GM21576 (cell line): ENCODE results near the gene TRAF4.
"Not testable (repeated sequence)": the region's sequence is repeated elsewhere in the genome, so short reads cannot be mapped to it uniquely, and the experiment has no call there.

Experiments used
- ATAC-seq: cut with Tn5 transposase; IDR thresholded peaks from one replicate; pipeline ENCODE4 v1.9.1; 2021; ENCODE audit warnings: mild to moderate bottlenecking, moderate library complexity; ENCODE audit not compliant: unreplicated experiment

Gene TRAF4

GRCh38 chr17:28777178-28777577 is 33.4 kb downstream of the TRAF4 start:
- no peak for ATAC-seq

- not testable (repeated sequence) for ATAC-seq
These were observed 35.8 kb downstream of the TRAF4 start for GRCh38 chr17:28779601-28780000.

GRCh38 chr17:28783161-28783560 is 39.4 kb downstream of the TRAF4 start:
- ATAC-seq: no peak

- ATAC-seq: no peak
These were observed 44.3 kb downstream of the TRAF4 start for GRCh38 chr17:28788100-28788499.

GRCh38 chr17:28792877-28793661 is 49.3 kb downstream of the TRAF4 start:
- no peak for ATAC-seq

DNA sequence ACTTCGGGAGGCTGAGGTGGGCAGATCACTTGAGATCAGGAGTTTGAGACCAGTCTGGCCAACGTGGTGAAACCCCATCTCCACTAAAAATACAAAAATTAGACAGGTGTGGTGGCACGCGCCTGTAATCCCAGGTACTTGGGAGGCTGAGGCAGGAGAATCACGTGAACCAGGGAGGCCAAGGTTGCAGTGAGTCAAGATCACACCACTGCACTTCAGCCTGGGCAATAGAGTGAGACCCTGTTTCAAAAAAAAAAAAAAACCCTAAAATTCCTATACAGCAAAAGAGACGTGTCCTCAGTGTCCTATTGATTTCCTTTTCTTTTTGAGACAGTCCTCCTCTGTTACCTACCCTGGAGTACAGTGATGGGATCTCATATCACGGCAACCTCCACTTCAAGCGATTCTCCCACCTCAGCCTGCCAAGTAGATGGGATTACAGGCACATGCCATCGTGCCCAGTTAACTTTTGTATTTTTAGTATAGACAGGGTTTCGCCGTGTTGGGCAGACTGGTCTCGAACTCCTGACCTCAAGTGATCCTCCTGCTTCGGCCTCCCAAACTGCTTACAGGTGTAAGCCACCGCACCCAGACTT is 51.1 kb downstream of the TRAF4 start:
- not testable (repeated sequence) for ATAC-seq

GRCh38 chr17:28796062-28796461 is 52.3 kb downstream of the TRAF4 start:
- ATAC-seq: no peak
